Neural progenitor cell (in vitro differentiated cells): Measurements from ENCODE around the gene TEDDM1. TPM values are rescaled to one million over a fixed set of nuclear protein-coding genes. Genes with fewer than 3 reads are reported as not detected.

Experiments used
- DNase-seq: peaks from one replicate; pipeline ENCODE4 v3.0.0-alpha.2; 2016; ENCODE audit warnings: low spot score
- H2AFZ ChIP-seq: fragments of 200-600 bp; sonication (generic); replicated peaks from 2 replicates; pipeline ENCODE4 v1.6.1; 2016; ENCODE audit warnings: antibody characterized with exemption
- H3F3A ChIP-seq: fragments of 200-600 bp; sonication (generic); 2 replicates; pipeline ENCODE4 v1.6.1; 2016; ENCODE audit warnings: antibody characterized with exemption, low read depth
- H3K27ac ChIP-seq: fragments of 200-600 bp; sonication (generic); 2 replicates; pipeline ENCODE4 v1.5.1; 2016; ENCODE audit warnings: mild to moderate bottlenecking
- H3K27me3 ChIP-seq: fragments of 200-600 bp; sonication (generic); 2 replicates; pipeline ENCODE4 v1.6.1; 2016; ENCODE audit warnings: mild to moderate bottlenecking, moderate library complexity
- H3K36me3 ChIP-seq: fragments of 200-600 bp; sonication (generic); 2 replicates; pipeline ENCODE4 v1.5.1; 2016
- H3K4me1 ChIP-seq: fragments of 200-600 bp; sonication (generic); 2 replicates; pipeline ENCODE4 v1.6.1; 2016; ENCODE audit warnings: mixed run types
- H3K4me2 ChIP-seq: fragments of 200-600 bp; sonication (generic); 2 replicates; pipeline ENCODE4 v1.6.1; 2016
- H3K4me3 ChIP-seq: fragments of 200-600 bp; sonication (generic); 2 replicates; pipeline ENCODE4 v1.5.1; 2016
- H3K79me2 ChIP-seq: fragments of 200-600 bp; sonication (generic); 2 replicates; pipeline ENCODE4 v1.6.1; 2016; ENCODE audit warnings: low read depth
- H3K9ac ChIP-seq: fragments of 200-600 bp; sonication (generic); 2 replicates; pipeline ENCODE4 v1.6.1; 2016
- H3K9me3 ChIP-seq: fragments of 200-600 bp; sonication (generic); 2 replicates; pipeline ENCODE4 v1.5.1; 2016; ENCODE audit warnings: low read depth
- H4K20me1 ChIP-seq: fragments of 200-600 bp; sonication (generic); 2 replicates; pipeline ENCODE4 v1.6.1; 2016; ENCODE audit warnings: low read depth
- H3K27ac Mint-ChIP-seq: 3 replicates; pipeline ENCODE4 v1.8.0; 2021; ENCODE audit warnings: mixed read lengths
- H3K27me3 Mint-ChIP-seq: 2 replicates; pipeline ENCODE4 v1.8.0; 2022; ENCODE audit warnings: low read depth, mild to moderate bottlenecking, inconsistent platforms, moderate library complexity, mixed read lengths; ENCODE audit not compliant: insufficient read depth
- H3K36me3 Mint-ChIP-seq: 3 replicates; pipeline ENCODE4 v1.8.0; 2021; ENCODE audit warnings: mixed read lengths
- H3K4me1 Mint-ChIP-seq: 3 replicates; pipeline ENCODE4 v1.8.0; 2021; ENCODE audit warnings: mixed read lengths
- H3K4me3 Mint-ChIP-seq: 3 replicates; pipeline ENCODE4 v1.8.0; 2021; ENCODE audit warnings: mild to moderate bottlenecking, moderate library complexity, mixed read lengths
- H3K9me3 Mint-ChIP-seq: 3 replicates; pipeline ENCODE4 v1.8.0; 2020; ENCODE audit warnings: mixed read lengths
- CTCF ChIP-seq: fragments of 200-600 bp; sonication (generic); IDR thresholded peaks from 2 replicates; pipeline ENCODE4 v1.5.1; 2017; ENCODE audit warnings: antibody characterized with exemption, mild to moderate bottlenecking
- EZH2 ChIP-seq: fragments of 200-600 bp; sonication (generic); IDR thresholded peaks from 2 replicates; pipeline ENCODE4 v1.6.1; 2017; ENCODE audit warnings: antibody characterized with exemption, mild to moderate bottlenecking, moderate library complexity
- EZH2phosphoT487 ChIP-seq: fragments of 200-600 bp; sonication (generic); IDR thresholded peaks from 2 replicates; pipeline ENCODE4 v1.6.1; 2017; ENCODE audit warnings: antibody characterized with exemption
- total RNA-seq: library from RNA; depleted of rRNA; stranded (reverse); fragments of >200 nt; gene quantifications from 2 replicates; pipeline ENCODE4 v1.2.3, GENCODE V29; 2015; ENCODE audit warnings: low replicate concordance

The TEDDM1 gene
- total RNA-seq, 1 donor from 2014 or later = not detected

GRCh38 chr1:182446033-182446669 lies 45.7 kb upstream of the TEDDM1 start:
- Mint-ChIP-seq H3K4me3 (no peak overlapping the region), H3K4me1 (no peaks in the 10 kb centered on the region), H3K27ac (no peak overlapping the region), H3K36me3 (no peaks in the 10 kb centered on the region), H3K27me3 (peaks cover 7% of the 10 kb centered on the region), H3K9me3 (peaks cover 8% of the 10 kb centered on the region)
- Histone ChIP-seq H3K36me3 (no peaks in the 10 kb centered on the region), H2AFZ (no peak overlapping the region), H3K4me3 (no peak overlapping the region), H3K4me2 (no peak overlapping the region), H3K79me2 (no peaks in the 10 kb centered on the region), H3F3A (no peaks in the 10 kb centered on the region), H3K9ac (no peak overlapping the region), H3K27ac (no peak overlapping the region), H3K9me3 (no peaks in the 10 kb centered on the region), H3K27me3 (no peaks in the 10 kb centered on the region), H4K20me1 (no peaks in the 10 kb centered on the region), H3K4me1 (peaks cover 4% of the 10 kb centered on the region)
- TF ChIP-seq CTCF (peak; percentile 79), EZH2 (no peak)
- peak; percentile 56 for DNase-seq

- H3K4me3 ChIP-seq = no peak overlapping the region
- H3K9me3 Mint-ChIP-seq = peaks cover 11% of the 10 kb centered on the region
- no peaks in the 10 kb centered on the region for H3K79me2 ChIP-seq
- H3F3A ChIP-seq = no peaks in the 10 kb centered on the region
- TF ChIP-seq EZH2phosphoT487 = no peak
- TF ChIP-seq EZH2 = no peak
- TF ChIP-seq CTCF = no peak
- no peak overlapping the region for H2AFZ ChIP-seq
- peaks cover 7% of the 10 kb centered on the region for H3K27me3 Mint-ChIP-seq
- no peak overlapping the region for H3K4me3 Mint-ChIP-seq
- no peaks in the 10 kb centered on the region for H3K4me1 Mint-ChIP-seq
- H3K4me1 ChIP-seq = no peaks in the 10 kb centered on the region
- H3K9me3 ChIP-seq = no peaks in the 10 kb centered on the region
- H3K27me3 ChIP-seq = no peaks in the 10 kb centered on the region
- H4K20me1 ChIP-seq = no peaks in the 10 kb centered on the region
- H3K9ac ChIP-seq = no peak overlapping the region
- DNase-seq = no peak
- H3K4me2 ChIP-seq = no peak overlapping the region
- H3K36me3 ChIP-seq = no peaks in the 10 kb centered on the region
- H3K36me3 Mint-ChIP-seq = no peaks in the 10 kb centered on the region
- H3K27ac Mint-ChIP-seq = no peak overlapping the region
- H3K27ac ChIP-seq = no peak overlapping the region
Measured at GRCh38 chr1:182444497-182444896, 44.0 kb upstream of the TEDDM1 start.

GRCh38 chr1:182442333-182442732 lies 41.9 kb upstream of the TEDDM1 start:
- no peaks in the 10 kb centered on the region for H3K4me1 ChIP-seq
- H3K4me3 Mint-ChIP-seq = no peak overlapping the region
- peaks cover 7% of the 10 kb centered on the region for H3K27me3 Mint-ChIP-seq
- no peaks in the 10 kb centered on the region for H3K36me3 Mint-ChIP-seq
- no peaks in the 10 kb centered on the region for H4K20me1 ChIP-seq
- H3F3A ChIP-seq = no peaks in the 10 kb centered on the region
- H3K4me1 Mint-ChIP-seq = no peaks in the 10 kb centered on the region
- H3K4me3 ChIP-seq = no peak overlapping the region
- no peaks in the 10 kb centered on the region for H3K27me3 ChIP-seq
- H3K27ac Mint-ChIP-seq = no peak overlapping the region
- no peak overlapping the region for H3K9ac ChIP-seq
- H3K4me2 ChIP-seq = no peak overlapping the region
- H3K9me3 Mint-ChIP-seq = peaks cover 13% of the 10 kb centered on the region
- H3K9me3 ChIP-seq = no peaks in the 10 kb centered on the region
- DNase-seq = no peak
- no peak overlapping the region for H3K27ac ChIP-seq
- no peaks in the 10 kb centered on the region for H3K36me3 ChIP-seq
- no peak overlapping the region for H2AFZ ChIP-seq
- TF ChIP-seq CTCF (no peak), EZH2phosphoT487 (no peak), EZH2 (no peak)
- no peaks in the 10 kb centered on the region for H3K79me2 ChIP-seq
